ENCODE data around the gene NDUFS5. TPM values are rescaled to one million over a fixed set of nuclear protein-coding genes. Genes with fewer than 3 reads are reported as not detected.

The NDUFS5 gene
- total and polyA plus RNA-seq, 12 donors, result 303 to 6,035 (median 561) TPM

- peaks cover 0 to 43% (median 8%) of the 10 kb centered on the region in 7 donors for H3K27me3 ChIP-seq
- H3K4me1 ChIP-seq, result peaks cover 5 to 26% (median 20%) of the 10 kb centered on the region in 9 donors
- intact Hi-C loops (cut with DNase I), result loop anchor here in 4 of 10 donors (10.0 kb wide), 3 partner anchors 207 to 227 kb away; partner anchors contain the start of genes MYCBP (in 1 of the 4) and RRAGC (in 1 of the 4)
- H3K4me3 ChIP-seq, result peak overlapping the region; percentile 27 to 68 (median 56)
- no peaks in the 10 kb centered on the region for H3K36me3 ChIP-seq
- DNase-seq (no peak), ATAC-seq (no peak)
- 21% methylated on average over 29 of the region's 29 CpGs for WGBS, 2 donors
- no peaks in the 10 kb centered on the region for H3K9me3 ChIP-seq
- no peak overlapping the region for H3K27ac ChIP-seq
- no peak for TF ChIP-seq CTCF (IDR thresholded peaks at IDR 0.05)
Observed at GRCh38 chr1:39082010-39082799, 56.1 kb downstream of the NDUFS5 start.

DNA sequence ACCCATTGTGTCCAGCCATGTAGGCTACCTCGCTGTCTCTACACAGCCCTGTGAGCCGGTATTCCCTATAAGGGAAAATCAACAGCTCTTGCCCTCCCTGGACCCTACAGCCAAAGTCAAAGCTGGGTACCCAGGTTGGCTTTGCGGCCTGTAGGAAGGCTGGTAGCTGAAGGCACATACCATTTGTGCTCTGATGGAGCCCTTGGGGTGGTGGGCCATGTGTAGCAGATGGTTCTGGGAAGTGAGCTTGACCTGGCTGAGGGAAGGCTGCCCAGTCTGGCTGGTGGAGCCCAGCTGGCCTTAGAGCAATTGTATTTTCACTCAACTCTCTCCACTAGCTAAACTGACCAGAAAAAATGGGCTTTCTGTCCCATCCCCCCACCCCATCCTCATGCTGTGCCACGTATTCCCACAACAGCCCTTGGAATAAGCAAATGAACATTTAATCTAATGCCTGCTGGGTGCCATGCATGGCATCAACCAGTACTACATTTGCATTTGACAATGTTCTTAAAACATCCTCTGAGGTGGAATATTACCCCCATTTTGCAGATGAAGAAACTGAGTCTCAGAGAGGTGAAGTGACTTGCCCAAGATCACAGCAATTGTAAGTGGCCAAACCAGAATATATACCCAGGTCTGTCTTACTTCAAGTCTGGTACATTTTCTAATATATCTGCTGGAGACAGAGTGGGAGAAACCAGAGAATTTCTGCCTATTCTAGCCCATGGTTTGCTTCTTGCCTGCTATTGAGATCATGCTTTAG is 56.8 kb downstream of the NDUFS5 start:
- no peaks in the 10 kb centered on the region for H3K36me3 ChIP-seq
- no peak overlapping the region for H3K27ac ChIP-seq
- intact Hi-C loops (cut with DNase I), result loop anchor here in 4 of 10 donors (10.0 kb wide), 3 partner anchors 208 to 228 kb away; partner anchors contain the start of genes MYCBP (in 1 of the 4) and RRAGC (in 1 of the 4)
- 97% methylated on average over 4 of the region's 4 CpGs for WGBS, 2 donors
- no peak overlapping the region for H3K4me3 ChIP-seq
- TF ChIP-seq CTCF (IDR thresholded peaks at IDR 0.05), result no peak
- ATAC-seq (no peak), DNase-seq (no peak)
- H3K4me1 ChIP-seq, result peaks cover 5 to 32% (median 23%) of the 10 kb centered on the region in 9 donors
- H3K9me3 ChIP-seq, result no peaks in the 10 kb centered on the region
- peaks cover 0 to 43% (median 8%) of the 10 kb centered on the region in 7 donors for H3K27me3 ChIP-seq

GRCh38 chr1:39084191-39084590 is 58.0 kb downstream of the NDUFS5 start:
- no peak overlapping the region for H3K4me3 ChIP-seq
- DNase-seq (no peak), ATAC-seq (no peak)
- intact Hi-C loops (cut with DNase I), result loop anchor here in 4 of 10 donors (10.0 kb wide), 3 partner anchors 209 to 229 kb away; partner anchors contain the start of genes MYCBP (in 1 of the 4) and RRAGC (in 1 of the 4)
- peaks cover 5 to 32% (median 23%) of the 10 kb centered on the region in 9 donors for H3K4me1 ChIP-seq
- no peak for TF ChIP-seq CTCF (IDR thresholded peaks at IDR 0.05)
- WGBS, 2 donors, result 94 to 96% methylated on average over 17 of the region's 17 CpGs
- peaks cover 0 to 43% (median 8%) of the 10 kb centered on the region in 7 donors for H3K27me3 ChIP-seq
- H3K9me3 ChIP-seq, result no peaks in the 10 kb centered on the region
- H3K27ac ChIP-seq, result no peak overlapping the region
- no peaks in the 10 kb centered on the region for H3K36me3 ChIP-seq

Other genes with a start within 250 kb of the NDUFS5 start
- gene RRAGC, start 166.6 kb upstream of the NDUFS5 start, total RNA-seq, result 10 to 100 TPM; 20.3 to 32.3 (median 23.2) TPM
- gene RRAGC, start 166.6 kb upstream of the NDUFS5 start, polyA plus RNA-seq, result 10 to 100 TPM in 1 of 2 donors, 1 to 10 TPM in 1; 6.9 to 16.6 TPM
- 10 to 100 TPM in 2 of 10 donors, 1 to 10 TPM in 8; 5.4 to 22.8 (median 8.2) TPM for gene MYCBP, start 153.0 kb upstream of the NDUFS5 start, total RNA-seq
- 1 to 10 TPM; 3.9 to 8.8 TPM for gene MYCBP, start 153.0 kb upstream of the NDUFS5 start, polyA plus RNA-seq
- gene GJA9, start 144.8 kb upstream of the NDUFS5 start, total RNA-seq, result not detected
- gene GJA9, start 144.8 kb upstream of the NDUFS5 start, polyA plus RNA-seq, result not detected
- under 1 TPM in 2 of 10 donors, not detected in 8; 0.11 to 0.37 TPM for gene RHBDL2, start 84.5 kb upstream of the NDUFS5 start, total RNA-seq
- under 1 TPM; 0.30 to 0.51 TPM for gene RHBDL2, start 84.5 kb upstream of the NDUFS5 start, polyA plus RNA-seq
- 10 to 100 TPM; 47.3 to 73.8 (median 58.8) TPM for gene AKIRIN1, start 35.1 kb upstream of the NDUFS5 start, total RNA-seq
- gene AKIRIN1, start 35.1 kb upstream of the NDUFS5 start, polyA plus RNA-seq, result 10 to 100 TPM; 12.9 to 29.9 TPM
- 100 to 1,000 TPM; 157 to 379 (median 325) TPM for gene MACF1, start 178.3 kb downstream of the NDUFS5 start, total RNA-seq
- gene MACF1, start 178.3 kb downstream of the NDUFS5 start, polyA plus RNA-seq, result 100 to 1,000 TPM in 1 of 2 donors, 10 to 100 TPM in 1; 85.3 to 136 TPM

Measured in heart right ventricle (tissue), 16 donors.